ENCODE results near the gene CENPA. TPM values are rescaled to one million over a fixed set of nuclear protein-coding genes. Genes with fewer than 3 reads are reported as not detected.
A peak's percentile ranks its signal among the peaks of the same experiment; 100 is the strongest.

CENPA gene
- total and polyA plus RNA-seq, 12 donors: 0.25 to 33.1 (median 2.9) TPM; not detected in 2

GRCh38 chr2:26778507-26778906, 7.3 kb upstream of the CENPA start:
- Histone ChIP-seq H3K4me1 (peaks cover 0 to 12% (median 0%) of the 10 kb centered on the region in 9 donors), H3K36me3 (peaks cover 0 to 82% (median 52%) of the 10 kb centered on the region in 9 donors), H3K27me3 (no peaks in the 10 kb centered on the region), H3K9me3 (no peaks in the 10 kb centered on the region), H3K4me3 (no peak overlapping the region), H3K27ac (no peak overlapping the region)
- DNase-seq: no peak
- TF ChIP-seq CTCF (IDR thresholded peaks at IDR 0.05): no peak
- no peak for ATAC-seq
- 84 to 93% methylated on average over 3 of the region's 3 CpGs for WGBS, 2 donors
- intact Hi-C loops (cut with DNase I): loop anchor here in 1 of 10 donors (10.0 kb wide), 1 partner anchor 596 kb away; the partner anchor contains the start of genes EIF2B4 and SNX17

GRCh38 chr2:26780203-26780760, 5.6 kb upstream of the CENPA start:
- DNase-seq (no peak), ATAC-seq (no peak)
- WGBS, 2 donors: 95% methylated on average over 4 of the region's 4 CpGs

GRCh38 chr2:26782876-26783704, 2.8 kb upstream of the CENPA start:
- no peak overlapping the region for H3K4me3 ChIP-seq
- DNase-seq: no peak
- ATAC-seq: no peak
- TF ChIP-seq CTCF (IDR thresholded peaks at IDR 0.05): no peak
- H3K27ac ChIP-seq: no peak overlapping the region
- H3K36me3 ChIP-seq: peaks cover 0 to 37% (median 24%) of the 10 kb centered on the region in 9 donors
- no peaks in the 10 kb centered on the region for H3K9me3 ChIP-seq
- intact Hi-C loops (cut with DNase I): loop anchor here in 1 of 10 donors (10.0 kb wide), 1 partner anchor 422 kb away; no protein-coding TSS in a partner anchor
- peaks cover 0 to 6% (median 0%) of the 10 kb centered on the region in 7 donors for H3K27me3 ChIP-seq
- 89% methylated on average over 12 of the region's 12 CpGs for WGBS, 2 donors
- peaks cover 0 to 18% (median 12%) of the 10 kb centered on the region in 9 donors for H3K4me1 ChIP-seq

More at GRCh38 chr2:26780203-26780760, 5.6 kb upstream of the CENPA start:
- intact Hi-C loops (cut with DNase I): loop anchor here in 1 of 10 donors (10.0 kb wide), 1 partner anchor 425 kb away; no protein-coding TSS in a partner anchor
- Histone ChIP-seq H3K27me3 (no peaks in the 10 kb centered on the region), H3K9me3 (no peaks in the 10 kb centered on the region), H3K27ac (no peak overlapping the region), H3K4me3 (no peak overlapping the region), H3K36me3 (peaks cover 0 to 65% (median 47%) of the 10 kb centered on the region in 9 donors), H3K4me1 (peaks cover 0 to 6% (median 3%) of the 10 kb centered on the region in 9 donors)
- TF ChIP-seq CTCF (IDR thresholded peaks at IDR 0.05): no peak

- intact Hi-C loops (cut with DNase I): loop anchor here in 1 of 10 donors (10.0 kb wide), 1 partner anchor 420 kb away; no protein-coding TSS in a partner anchor
- ATAC-seq (no peak), DNase-seq (no peak)
- WGBS, 2 donors: 92 to 96% methylated on average over 19 of the region's 19 CpGs
- Histone ChIP-seq H3K9me3 (no peaks in the 10 kb centered on the region), H3K4me1 (peaks cover 0 to 18% (median 12%) of the 10 kb centered on the region in 9 donors), H3K27me3 (peaks cover 0 to 6% (median 0%) of the 10 kb centered on the region in 7 donors), H3K36me3 (peaks cover 0 to 21% (median 10%) of the 10 kb centered on the region in 9 donors), H3K4me3 (peak overlapping the region in 5 of 10 donors; percentile 63 to 76 (median 71)), H3K27ac (no peak overlapping the region)
- no peak for TF ChIP-seq CTCF (IDR thresholded peaks at IDR 0.05)
These were observed 1.2 kb upstream of the CENPA start for GRCh38 chr2:26784570-26785234.
